Neural cell (in vitro differentiated cells): ENCODE results near the gene MALSU1. TPM values are rescaled to one million over a fixed set of nuclear protein-coding genes. Genes with fewer than 3 reads are reported as not detected.

Experiments used
- H2AFZ ChIP-seq: fragments of 200-600, 300-800 bp; sonication (generic), shearing (Covaris generic); 2 replicates; pipeline ENCODE4 v1.6.0; 2014; ENCODE audit warnings: low read depth, mild to moderate bottlenecking, antibody characterized with exemption, low read length, moderate library complexity
- H3F3A ChIP-seq: fragments of 200-600 bp; shearing (Covaris generic); 2 replicates; pipeline ENCODE4 v1.6.1; 2016; ENCODE audit warnings: mild to moderate bottlenecking, moderate library complexity, mixed read lengths, antibody characterized with exemption, low read length; ENCODE audit not compliant: insufficient read depth, poor library complexity, severe bottlenecking
- H3K27ac ChIP-seq: fragments of 200-600, 300-800 bp; sonication (generic), shearing (Covaris generic); 2 replicates; pipeline ENCODE4 v1.5.1; 2014; ENCODE audit warnings: mild to moderate bottlenecking, low read length, moderate library complexity
- H3K27me3 ChIP-seq: fragments of 300-800, 200-600 bp; sonication (generic), shearing (Covaris generic); 2 replicates; pipeline ENCODE4 v1.6.0; 2014; ENCODE audit warnings: mild to moderate bottlenecking, low read depth, low read length, moderate library complexity; ENCODE audit not compliant: insufficient read depth
- H3K36me3 ChIP-seq: fragments of 300-800, 200-600 bp; sonication (generic), shearing (Covaris generic); 2 replicates; pipeline ENCODE4 v1.5.1; 2014; ENCODE audit warnings: mild to moderate bottlenecking, antibody characterized with exemption, low read length, moderate library complexity; ENCODE audit not compliant: insufficient read depth
- H3K4me2 ChIP-seq: fragments of 300-800, 200-600 bp; sonication (generic), shearing (Covaris generic); 2 replicates; pipeline ENCODE4 v1.6.0; 2014; ENCODE audit warnings: mild to moderate bottlenecking, low read length
- H3K4me3 ChIP-seq: fragments of 300-800, 200-600 bp; sonication (generic), shearing (Covaris generic); 2 replicates; pipeline ENCODE4 v1.5.1; 2014; ENCODE audit warnings: mild to moderate bottlenecking, low read length, moderate library complexity
- H3K79me2 ChIP-seq: fragments of 200-600 bp; shearing (Covaris generic); replicated peaks from 2 replicates; pipeline ENCODE4 v1.6.0; 2014; ENCODE audit warnings: mild to moderate bottlenecking, low read length, moderate library complexity; ENCODE audit not compliant: insufficient read depth
- H3K9ac ChIP-seq: fragments of 300-800, 200-600 bp; sonication (generic), shearing (Covaris generic); 2 replicates; pipeline ENCODE4 v1.6.1; 2016; ENCODE audit warnings: mild to moderate bottlenecking, low read length, mixed read lengths
- H3K9me2 ChIP-seq: fragments of 200-600 bp; shearing (Covaris generic); 2 replicates; pipeline ENCODE4 v1.6.1; 2016; ENCODE audit warnings: mild to moderate bottlenecking, low read length, mixed read lengths; ENCODE audit not compliant: insufficient read depth
- H3K9me3 ChIP-seq: fragments of 200-600, 300-800 bp; sonication (generic), shearing (Covaris generic); 2 replicates; pipeline ENCODE4 v1.6.1; 2016; ENCODE audit warnings: mild to moderate bottlenecking, mixed run types, low read length, moderate library complexity, mixed read lengths
- H4K20me1 ChIP-seq: fragments of 200-600 bp; shearing (Covaris generic); 2 replicates; pipeline ENCODE4 v1.6.1; 2016; ENCODE audit warnings: mild to moderate bottlenecking, mixed run types; ENCODE audit not compliant: insufficient read depth
- EP300 ChIP-seq: fragments of 450-650 bp; conservative IDR thresholded peaks from 2 replicates; pipeline ENCODE4 v1.6.1; 2014; ENCODE audit warnings: antibody characterized with exemption, mild to moderate bottlenecking, moderate library complexity; ENCODE audit not compliant: poor library complexity, severe bottlenecking
- EZH2 ChIP-seq: fragments of 200-600, 300-800 bp; shearing (Covaris generic), sonication (generic); IDR thresholded peaks from 2 replicates; pipeline ENCODE4 v1.6.1; 2014; ENCODE audit warnings: antibody characterized with exemption, low read length, borderline replicate concordance, mild to moderate bottlenecking; ENCODE audit not compliant: insufficient read depth, poor library complexity, severe bottlenecking
- MXI1 ChIP-seq: fragments of 450-650 bp; conservative IDR thresholded peaks from 2 replicates; pipeline ENCODE4 v1.6.1; 2014; ENCODE audit warnings: antibody characterized with exemption, mild to moderate bottlenecking; ENCODE audit not compliant: poor library complexity, severe bottlenecking
- POLR2AphosphoS5 ChIP-seq: IDR thresholded peaks from 2 replicates; pipeline ENCODE4 v1.6.1; 2012
- RAD21 ChIP-seq: fragments of 450-650 bp; conservative IDR thresholded peaks from 2 replicates; pipeline ENCODE4 v1.6.1; 2014; ENCODE audit warnings: antibody characterized with exemption, mild to moderate bottlenecking, moderate library complexity
- SMC3 ChIP-seq: fragments of 450-650 bp; conservative IDR thresholded peaks from 2 replicates; pipeline ENCODE4 v1.6.1; 2014; ENCODE audit warnings: antibody characterized with exemption, mild to moderate bottlenecking, moderate library complexity; ENCODE audit not compliant: poor library complexity
- TAF1 ChIP-seq: IDR thresholded peaks from 2 replicates; pipeline ENCODE4 v1.6.1; 2012; ENCODE audit warnings: low read depth
- polyA plus RNA-seq: library from polyadenylated mRNA; depleted of rRNA; stranded (reverse); fragments of >200 nt; gene quantifications from 2 replicates; pipeline ENCODE4 v1.2.3, GENCODE V29; 2014
- TF ChIP-seq, protein P1 (sequence below): IDR thresholded peaks from 2 replicates; pipeline ENCODE4 v1.6.1; 2012; ENCODE audit warnings: borderline replicate concordance
- TF ChIP-seq, protein P2 (sequence below): fragments of 450-650 bp; IDR thresholded peaks from 2 replicates; pipeline ENCODE4 v1.5.1; 2014; ENCODE audit warnings: antibody characterized with exemption, mild to moderate bottlenecking, moderate library complexity; ENCODE audit not compliant: poor library complexity, severe bottlenecking

MALSU1 gene
- polyA plus RNA-seq, 1 donor from 2014 or later, result 77.8 TPM

GRCh38 chr7:23294549-23295400 lies 4.4 kb upstream of the MALSU1 start:
- no peak overlapping the region for H3K4me3 ChIP-seq
- H3K27me3 ChIP-seq, result no peaks in the 10 kb centered on the region
- no peak overlapping the region for H3K9ac ChIP-seq
- H4K20me1 ChIP-seq, result no peaks in the 10 kb centered on the region
- no peaks in the 10 kb centered on the region for H3K9me3 ChIP-seq
- H3F3A ChIP-seq, result no peaks in the 10 kb centered on the region
- no peak overlapping the region for H3K4me2 ChIP-seq
- no peak overlapping the region for H3K27ac ChIP-seq
- H2AFZ ChIP-seq, result no peak overlapping the region
- TF ChIP-seq SMC3 (no peak), TAF1 (no peak), EZH2 (no peak), MXI1 (no peak), RAD21 (no peak), EP300 (no peak), POLR2AphosphoS5 (no peak)
- TF ChIP-seq, protein P1, sequence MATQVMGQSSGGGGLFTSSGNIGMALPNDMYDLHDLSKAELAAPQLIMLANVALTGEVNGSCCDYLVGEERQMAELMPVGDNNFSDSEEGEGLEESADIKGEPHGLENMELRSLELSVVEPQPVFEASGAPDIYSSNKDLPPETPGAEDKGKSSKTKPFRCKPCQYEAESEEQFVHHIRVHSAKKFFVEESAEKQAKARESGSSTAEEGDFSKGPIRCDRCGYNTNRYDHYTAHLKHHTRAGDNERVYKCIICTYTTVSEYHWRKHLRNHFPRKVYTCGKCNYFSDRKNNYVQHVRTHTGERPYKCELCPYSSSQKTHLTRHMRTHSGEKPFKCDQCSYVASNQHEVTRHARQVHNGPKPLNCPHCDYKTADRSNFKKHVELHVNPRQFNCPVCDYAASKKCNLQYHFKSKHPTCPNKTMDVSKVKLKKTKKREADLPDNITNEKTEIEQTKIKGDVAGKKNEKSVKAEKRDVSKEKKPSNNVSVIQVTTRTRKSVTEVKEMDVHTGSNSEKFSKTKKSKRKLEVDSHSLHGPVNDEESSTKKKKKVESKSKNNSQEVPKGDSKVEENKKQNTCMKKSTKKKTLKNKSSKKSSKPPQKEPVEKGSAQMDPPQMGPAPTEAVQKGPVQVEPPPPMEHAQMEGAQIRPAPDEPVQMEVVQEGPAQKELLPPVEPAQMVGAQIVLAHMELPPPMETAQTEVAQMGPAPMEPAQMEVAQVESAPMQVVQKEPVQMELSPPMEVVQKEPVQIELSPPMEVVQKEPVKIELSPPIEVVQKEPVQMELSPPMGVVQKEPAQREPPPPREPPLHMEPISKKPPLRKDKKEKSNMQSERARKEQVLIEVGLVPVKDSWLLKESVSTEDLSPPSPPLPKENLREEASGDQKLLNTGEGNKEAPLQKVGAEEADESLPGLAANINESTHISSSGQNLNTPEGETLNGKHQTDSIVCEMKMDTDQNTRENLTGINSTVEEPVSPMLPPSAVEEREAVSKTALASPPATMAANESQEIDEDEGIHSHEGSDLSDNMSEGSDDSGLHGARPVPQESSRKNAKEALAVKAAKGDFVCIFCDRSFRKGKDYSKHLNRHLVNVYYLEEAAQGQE, result no peak
- TF ChIP-seq, protein P2, sequence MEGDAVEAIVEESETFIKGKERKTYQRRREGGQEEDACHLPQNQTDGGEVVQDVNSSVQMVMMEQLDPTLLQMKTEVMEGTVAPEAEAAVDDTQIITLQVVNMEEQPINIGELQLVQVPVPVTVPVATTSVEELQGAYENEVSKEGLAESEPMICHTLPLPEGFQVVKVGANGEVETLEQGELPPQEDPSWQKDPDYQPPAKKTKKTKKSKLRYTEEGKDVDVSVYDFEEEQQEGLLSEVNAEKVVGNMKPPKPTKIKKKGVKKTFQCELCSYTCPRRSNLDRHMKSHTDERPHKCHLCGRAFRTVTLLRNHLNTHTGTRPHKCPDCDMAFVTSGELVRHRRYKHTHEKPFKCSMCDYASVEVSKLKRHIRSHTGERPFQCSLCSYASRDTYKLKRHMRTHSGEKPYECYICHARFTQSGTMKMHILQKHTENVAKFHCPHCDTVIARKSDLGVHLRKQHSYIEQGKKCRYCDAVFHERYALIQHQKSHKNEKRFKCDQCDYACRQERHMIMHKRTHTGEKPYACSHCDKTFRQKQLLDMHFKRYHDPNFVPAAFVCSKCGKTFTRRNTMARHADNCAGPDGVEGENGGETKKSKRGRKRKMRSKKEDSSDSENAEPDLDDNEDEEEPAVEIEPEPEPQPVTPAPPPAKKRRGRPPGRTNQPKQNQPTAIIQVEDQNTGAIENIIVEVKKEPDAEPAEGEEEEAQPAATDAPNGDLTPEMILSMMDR, result no peak
- no peaks in the 10 kb centered on the region for H3K9me2 ChIP-seq
- no peaks in the 10 kb centered on the region for H3K36me3 ChIP-seq
- peaks cover 5% of the 10 kb centered on the region for H3K79me2 ChIP-seq

DNA sequence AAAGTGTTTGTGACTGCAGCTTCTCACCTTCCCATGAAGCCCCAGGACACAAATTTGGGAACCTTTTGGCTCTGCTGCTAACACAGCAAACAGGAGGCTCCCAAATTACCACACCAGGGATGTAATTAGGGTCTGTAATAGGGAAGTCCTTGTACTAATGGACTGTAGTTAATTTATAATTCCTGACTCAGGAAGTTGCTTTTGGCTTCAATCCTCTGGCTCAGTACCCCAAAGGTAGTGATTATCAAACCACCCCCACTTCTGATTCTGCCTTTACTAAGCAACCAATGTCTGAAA lies 3.8 kb upstream of the MALSU1 start:
- Histone ChIP-seq H3K36me3 (no peaks in the 10 kb centered on the region), H4K20me1 (no peaks in the 10 kb centered on the region), H3K27me3 (no peaks in the 10 kb centered on the region), H3K9me2 (no peaks in the 10 kb centered on the region), H3F3A (no peaks in the 10 kb centered on the region), H2AFZ (no peak overlapping the region), H3K79me2 (peaks cover 11% of the 10 kb centered on the region), H3K9me3 (no peaks in the 10 kb centered on the region), H3K4me2 (no peak overlapping the region), H3K27ac (no peak overlapping the region), H3K9ac (no peak overlapping the region), H3K4me3 (no peak overlapping the region)
- TF ChIP-seq SMC3 (no peak), POLR2AphosphoS5 (no peak), RAD21 (no peak), TAF1 (no peak), EP300 (no peak), MXI1 (no peak), EZH2 (no peak)
- TF ChIP-seq, protein P2, result no peak
- TF ChIP-seq, protein P1, result no peak
